ENCODE measurements around the gene TBX15.

Gene TBX15

DNA sequence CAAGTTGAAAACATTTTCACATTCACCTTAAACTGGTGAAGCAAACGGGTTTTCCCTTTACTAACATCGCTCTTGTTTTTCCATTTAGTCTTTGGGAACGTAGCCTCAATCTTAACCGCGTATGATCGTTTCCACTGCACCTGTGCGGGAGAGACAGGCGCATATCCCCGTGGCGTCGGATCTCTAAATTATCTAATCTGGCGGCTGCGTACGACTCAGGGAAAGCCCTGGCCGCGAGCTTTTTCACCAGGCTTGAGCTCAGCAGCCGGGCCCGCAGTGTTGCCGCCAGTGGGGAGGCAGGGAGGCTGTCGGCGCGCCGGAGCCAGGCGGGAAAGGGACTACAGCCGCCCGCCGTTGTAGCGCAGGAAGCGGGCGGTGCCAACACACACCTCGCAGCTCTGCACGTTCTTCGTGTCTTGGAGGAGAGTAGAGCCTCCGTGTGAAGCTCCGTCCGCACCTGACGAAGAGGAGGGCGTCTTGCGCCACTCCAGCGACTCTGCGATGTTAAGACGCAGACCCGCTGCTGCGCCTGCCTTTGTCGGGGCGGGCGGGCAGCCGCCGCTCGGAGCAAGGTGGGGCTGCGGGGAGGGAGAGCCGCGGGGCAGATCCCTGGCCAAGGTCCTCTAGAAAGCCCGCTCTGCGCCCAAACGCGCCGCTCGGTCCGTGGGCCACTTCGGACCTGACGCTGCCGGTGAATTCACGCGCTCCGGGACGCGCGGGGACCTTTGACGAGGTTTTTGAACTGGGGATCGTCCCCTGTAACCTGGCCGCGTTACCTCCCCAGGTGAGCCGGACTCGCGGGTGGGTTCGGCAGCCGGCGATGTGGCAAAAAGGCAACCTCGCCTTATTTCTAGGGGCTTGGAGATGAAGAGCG, 18.5 kb upstream of the TBX15 start (continued):
- TF ChIP-seq PPARA (CRISPR knock-in tag; IDR thresholded peaks at IDR 0.05; ENCODE audit: borderline replicate concordance): no peak
- no peak for TF ChIP-seq OSR1 (CRISPR knock-in tag; IDR thresholded peaks at IDR 0.05)
- TF ChIP-seq RARB (CRISPR knock-in tag; IDR thresholded peaks at IDR 0.05): no peak

DNA sequence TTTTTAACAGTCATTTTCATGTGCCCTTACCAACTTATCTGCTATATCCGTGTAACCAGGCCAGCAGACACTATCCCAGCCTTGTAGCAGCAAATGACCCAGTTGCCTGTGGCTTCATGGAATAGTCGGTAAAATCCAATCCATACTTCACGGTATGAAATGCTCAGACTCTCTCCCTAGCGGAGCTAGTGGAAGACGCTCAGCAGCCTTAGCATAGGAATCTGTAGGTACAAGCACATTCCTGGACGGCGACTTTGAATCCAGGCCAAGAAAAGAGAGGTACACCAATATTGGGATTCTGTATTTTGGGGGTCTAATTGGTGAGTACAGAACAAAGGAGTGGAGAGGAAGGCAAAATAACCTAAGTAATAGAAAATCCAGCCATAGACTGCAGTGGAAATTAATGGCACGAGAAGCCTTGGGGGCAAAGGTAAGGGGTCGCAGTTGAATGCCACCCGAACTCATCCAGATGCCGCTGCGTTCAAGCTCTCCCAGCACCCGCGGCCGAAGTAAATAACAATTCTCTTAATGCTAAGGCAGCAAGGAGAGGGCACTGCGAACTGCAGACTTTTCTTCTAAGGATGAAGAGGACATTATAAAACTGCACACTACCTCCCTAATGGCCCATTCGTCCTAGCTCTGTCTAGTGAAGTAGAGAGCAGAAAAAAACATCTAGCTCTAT, 17.7 kb upstream of the TBX15 start:
- ATAC-seq: no peak
- TF ChIP-seq OSR1 (CRISPR knock-in tag; IDR thresholded peaks at IDR 0.05): no peak
- no peak for TF ChIP-seq ZNF8 (CRISPR knock-in tag; IDR thresholded peaks at IDR 0.05)
- no peak for TF ChIP-seq PPARA (CRISPR knock-in tag; IDR thresholded peaks at IDR 0.05; ENCODE audit: borderline replicate concordance)
- no peak for TF ChIP-seq POU6F1 (CRISPR knock-in tag; IDR thresholded peaks at IDR 0.05; ENCODE audit: borderline replicate concordance, low read depth)
- TF ChIP-seq ZFP3 (CRISPR knock-in tag; IDR thresholded peaks at IDR 0.05): no peak
- no peak for TF ChIP-seq GLIS3 (CRISPR knock-in tag; IDR thresholded peaks at IDR 0.05)
- TF ChIP-seq TCF4 (CRISPR knock-in tag; IDR thresholded peaks at IDR 0.05; ENCODE audit: borderline replicate concordance): no peak
- TF ChIP-seq, protein P1, sequence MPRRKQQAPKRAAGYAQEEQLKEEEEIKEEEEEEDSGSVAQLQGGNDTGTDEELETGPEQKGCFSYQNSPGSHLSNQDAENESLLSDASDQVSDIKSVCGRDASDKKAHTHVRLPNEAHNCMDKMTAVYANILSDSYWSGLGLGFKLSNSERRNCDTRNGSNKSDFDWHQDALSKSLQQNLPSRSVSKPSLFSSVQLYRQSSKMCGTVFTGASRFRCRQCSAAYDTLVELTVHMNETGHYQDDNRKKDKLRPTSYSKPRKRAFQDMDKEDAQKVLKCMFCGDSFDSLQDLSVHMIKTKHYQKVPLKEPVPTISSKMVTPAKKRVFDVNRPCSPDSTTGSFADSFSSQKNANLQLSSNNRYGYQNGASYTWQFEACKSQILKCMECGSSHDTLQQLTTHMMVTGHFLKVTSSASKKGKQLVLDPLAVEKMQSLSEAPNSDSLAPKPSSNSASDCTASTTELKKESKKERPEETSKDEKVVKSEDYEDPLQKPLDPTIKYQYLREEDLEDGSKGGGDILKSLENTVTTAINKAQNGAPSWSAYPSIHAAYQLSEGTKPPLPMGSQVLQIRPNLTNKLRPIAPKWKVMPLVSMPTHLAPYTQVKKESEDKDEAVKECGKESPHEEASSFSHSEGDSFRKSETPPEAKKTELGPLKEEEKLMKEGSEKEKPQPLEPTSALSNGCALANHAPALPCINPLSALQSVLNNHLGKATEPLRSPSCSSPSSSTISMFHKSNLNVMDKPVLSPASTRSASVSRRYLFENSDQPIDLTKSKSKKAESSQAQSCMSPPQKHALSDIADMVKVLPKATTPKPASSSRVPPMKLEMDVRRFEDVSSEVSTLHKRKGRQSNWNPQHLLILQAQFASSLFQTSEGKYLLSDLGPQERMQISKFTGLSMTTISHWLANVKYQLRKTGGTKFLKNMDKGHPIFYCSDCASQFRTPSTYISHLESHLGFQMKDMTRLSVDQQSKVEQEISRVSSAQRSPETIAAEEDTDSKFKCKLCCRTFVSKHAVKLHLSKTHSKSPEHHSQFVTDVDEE (CRISPR knock-in tag; IDR thresholded peaks at IDR 0.05): no peak
- TF ChIP-seq, protein P2, sequence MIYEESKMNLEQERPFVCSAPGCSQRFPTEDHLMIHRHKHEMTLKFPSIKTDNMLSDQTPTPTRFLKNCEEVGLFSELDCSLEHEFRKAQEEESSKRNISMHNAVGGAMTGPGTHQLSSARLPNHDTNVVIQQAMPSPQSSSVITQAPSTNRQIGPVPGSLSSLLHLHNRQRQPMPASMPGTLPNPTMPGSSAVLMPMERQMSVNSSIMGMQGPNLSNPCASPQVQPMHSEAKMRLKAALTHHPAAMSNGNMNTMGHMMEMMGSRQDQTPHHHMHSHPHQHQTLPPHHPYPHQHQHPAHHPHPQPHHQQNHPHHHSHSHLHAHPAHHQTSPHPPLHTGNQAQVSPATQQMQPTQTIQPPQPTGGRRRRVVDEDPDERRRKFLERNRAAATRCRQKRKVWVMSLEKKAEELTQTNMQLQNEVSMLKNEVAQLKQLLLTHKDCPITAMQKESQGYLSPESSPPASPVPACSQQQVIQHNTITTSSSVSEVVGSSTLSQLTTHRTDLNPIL (CRISPR knock-in tag; IDR thresholded peaks at IDR 0.05; ENCODE audit: low read depth): no peak

DNA sequence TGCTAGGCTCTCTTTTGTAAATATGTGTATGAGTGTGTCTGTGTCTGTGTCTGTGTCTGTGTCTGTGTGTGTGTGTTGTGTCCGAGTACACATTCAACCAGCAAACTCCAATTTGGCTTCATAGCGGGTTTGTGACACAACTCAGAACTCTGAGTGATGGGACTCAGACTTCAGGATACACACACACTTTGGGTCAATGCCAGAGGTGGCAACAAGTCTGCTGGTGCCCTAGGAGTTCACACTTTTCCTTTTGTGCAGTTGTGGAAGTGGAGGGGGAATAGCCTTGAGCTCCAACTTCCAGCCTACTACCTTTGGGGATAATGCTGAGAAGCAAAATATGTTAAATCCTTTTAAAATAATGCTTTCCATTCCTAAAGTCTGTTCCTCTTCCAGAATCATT, 16.6 kb upstream of the TBX15 start:
- ATAC-seq: no peak
- TF ChIP-seq CSRNP3 (CRISPR knock-in tag; IDR thresholded peaks at IDR 0.05): no peak
- no peak for TF ChIP-seq ZNF565 (CRISPR knock-in tag; conservative IDR thresholded peaks at IDR 0.05; ENCODE audit: low read depth)
- no peak for TF ChIP-seq ZFP30 (CRISPR knock-in tag; IDR thresholded peaks at IDR 0.05)
- no peak for TF ChIP-seq PPARA (CRISPR knock-in tag; IDR thresholded peaks at IDR 0.05; ENCODE audit: borderline replicate concordance)
- no peak for TF ChIP-seq BACH2 (CRISPR knock-in tag; IDR thresholded peaks at IDR 0.05; ENCODE audit: borderline replicate concordance)

DNA sequence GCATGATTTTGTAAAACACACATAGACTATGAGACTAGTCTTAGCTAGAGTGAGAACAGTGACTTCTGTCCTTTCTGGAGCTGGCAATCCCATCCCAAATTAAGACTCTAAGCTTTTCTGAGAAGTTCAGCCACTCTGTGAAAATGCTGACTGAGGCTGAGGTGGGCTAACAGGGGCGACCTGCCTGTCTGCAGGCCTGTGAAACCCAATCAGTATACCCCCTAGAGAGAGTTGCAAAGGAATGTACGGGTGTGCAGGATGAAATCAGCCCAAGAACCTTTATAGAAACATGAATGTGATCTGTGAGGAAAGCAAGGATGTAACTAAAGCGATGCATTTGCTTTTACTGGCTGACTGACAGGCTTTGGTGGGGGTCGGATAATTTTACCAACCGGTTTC, 16.0 kb upstream of the TBX15 start:
- TF ChIP-seq CSRNP3 (CRISPR knock-in tag; IDR thresholded peaks at IDR 0.05): no peak
- no peak for TF ChIP-seq ZNF8 (CRISPR knock-in tag; IDR thresholded peaks at IDR 0.05)
- TF ChIP-seq ISL1 (CRISPR knock-in tag; IDR thresholded peaks at IDR 0.05): no peak
- no peak for TF ChIP-seq RARB (CRISPR knock-in tag; IDR thresholded peaks at IDR 0.05)
- TF ChIP-seq ZFP3 (CRISPR knock-in tag; IDR thresholded peaks at IDR 0.05): no peak
- TF ChIP-seq ARNTL (CRISPR knock-in tag; IDR thresholded peaks at IDR 0.05; ENCODE audit: borderline replicate concordance, low read depth): no peak
- TF ChIP-seq, protein P2 (CRISPR knock-in tag; IDR thresholded peaks at IDR 0.05; ENCODE audit: low read depth): no peak
- no peak for TF ChIP-seq OSR1 (CRISPR knock-in tag; IDR thresholded peaks at IDR 0.05)
- TF ChIP-seq ZNF70 (CRISPR knock-in tag; IDR thresholded peaks at IDR 0.05): no peak
- no peak for TF ChIP-seq POU6F1 (CRISPR knock-in tag; IDR thresholded peaks at IDR 0.05; ENCODE audit: borderline replicate concordance, low read depth)
- TF ChIP-seq SNAI2 (CRISPR knock-in tag; IDR thresholded peaks at IDR 0.05): no peak

More for the DNA sequence above, 16.0 kb upstream of the TBX15 start:
- ATAC-seq: no peak
